Activated CD4-positive, alpha-beta T cell treated with anti-CD3 and anti-CD28 coated beads, Interleukin-10, Interleukin-2, amounts not matched to agents 100 ng/mL and 50 ng/mL, durations not matched to agents 16 hours and 8 hours (primary cell): ENCODE measurements around the gene WASHC2C.
"Not testable (repeated sequence)": the region's sequence is repeated elsewhere in the genome, so short reads cannot be mapped to it uniquely, and the experiment has no call there.

Source experiments
- DNase-seq: peaks from one replicate; pipeline ENCODE4 v3.0.0-alpha.2; 2020

WASHC2C gene, protein sequence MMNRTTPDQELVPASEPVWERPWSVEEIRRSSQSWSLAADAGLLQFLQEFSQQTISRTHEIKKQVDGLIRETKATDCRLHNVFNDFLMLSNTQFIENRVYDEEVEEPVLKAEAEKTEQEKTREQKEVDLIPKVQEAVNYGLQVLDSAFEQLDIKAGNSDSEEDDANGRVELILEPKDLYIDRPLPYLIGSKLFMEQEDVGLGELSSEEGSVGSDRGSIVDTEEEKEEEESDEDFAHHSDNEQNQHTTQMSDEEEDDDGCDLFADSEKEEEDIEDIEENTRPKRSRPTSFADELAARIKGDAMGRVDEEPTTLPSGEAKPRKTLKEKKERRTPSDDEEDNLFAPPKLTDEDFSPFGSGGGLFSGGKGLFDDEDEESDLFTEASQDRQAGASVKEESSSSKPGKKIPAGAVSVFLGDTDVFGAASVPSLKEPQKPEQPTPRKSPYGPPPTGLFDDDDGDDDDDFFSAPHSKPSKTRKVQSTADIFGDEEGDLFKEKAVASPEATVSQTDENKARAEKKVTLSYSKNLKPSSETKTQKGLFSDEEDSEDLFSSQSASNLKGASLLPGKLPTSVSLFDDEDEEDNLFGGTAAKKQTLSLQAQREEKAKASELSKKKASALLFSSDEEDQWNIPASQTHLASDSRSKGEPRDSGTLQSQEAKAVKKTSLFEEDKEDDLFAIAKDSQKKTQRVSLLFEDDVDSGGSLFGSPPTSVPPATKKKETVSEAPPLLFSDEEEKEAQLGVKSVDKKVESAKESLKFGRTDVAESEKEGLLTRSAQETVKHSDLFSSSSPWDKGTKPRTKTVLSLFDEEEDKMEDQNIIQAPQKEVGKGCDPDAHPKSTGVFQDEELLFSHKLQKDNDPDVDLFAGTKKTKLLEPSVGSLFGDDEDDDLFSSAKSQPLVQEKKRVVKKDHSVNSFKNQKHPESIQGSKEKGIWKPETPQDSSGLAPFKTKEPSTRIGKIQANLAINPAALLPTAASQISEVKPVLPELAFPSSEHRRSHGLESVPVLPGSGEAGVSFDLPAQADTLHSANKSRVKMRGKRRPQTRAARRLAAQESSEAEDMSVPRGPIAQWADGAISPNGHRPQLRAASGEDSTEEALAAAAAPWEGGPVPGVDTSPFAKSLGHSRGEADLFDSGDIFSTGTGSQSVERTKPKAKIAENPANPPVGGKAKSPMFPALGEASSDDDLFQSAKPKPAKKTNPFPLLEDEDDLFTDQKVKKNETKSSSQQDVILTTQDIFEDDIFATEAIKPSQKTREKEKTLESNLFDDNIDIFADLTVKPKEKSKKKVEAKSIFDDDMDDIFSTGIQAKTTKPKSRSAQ (N-terminal part only)

DNA sequence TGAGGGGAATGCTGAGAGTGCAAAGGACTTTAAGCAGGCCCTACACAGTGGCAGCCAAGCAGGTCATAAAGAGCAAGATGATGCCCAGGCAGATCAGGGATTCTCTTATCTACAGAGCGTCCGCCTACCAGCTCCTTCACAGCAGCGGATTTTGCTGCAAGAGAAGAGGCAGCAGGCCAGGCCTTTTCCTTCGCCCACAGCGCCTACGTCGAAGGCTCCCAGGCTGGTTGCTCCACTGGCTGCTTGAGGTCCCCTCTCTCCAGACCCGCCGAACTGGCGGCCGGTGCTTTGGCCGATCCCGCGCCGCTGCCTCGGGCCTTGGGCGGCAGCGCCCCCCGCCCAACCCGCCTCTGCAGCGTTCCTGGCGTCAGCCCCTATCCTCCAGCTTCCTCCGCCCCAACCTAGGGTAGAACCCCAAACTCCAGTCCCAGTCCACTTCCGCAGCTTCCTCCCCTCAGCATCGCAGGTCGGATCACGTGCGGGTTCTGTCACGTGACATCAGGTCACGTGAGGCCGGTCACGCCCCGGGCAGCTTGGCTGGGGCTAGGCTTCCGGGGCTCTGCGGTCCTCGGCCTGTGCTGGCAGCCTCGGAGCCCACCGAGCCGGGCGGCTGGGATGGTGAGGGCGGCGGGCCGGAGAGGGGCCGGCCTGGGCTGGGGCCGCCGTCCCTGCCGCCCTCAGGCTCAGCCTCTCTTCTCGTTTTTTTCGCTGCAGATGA lies at the start of gene WASHC2C:
TSS of gene WASHC2C (plus strand) at position 564 of the 718 bp plus-strand sequence. CDS start at position 616, 52 bp downstream.
- DNase-seq: peak; percentile 93

DNA sequence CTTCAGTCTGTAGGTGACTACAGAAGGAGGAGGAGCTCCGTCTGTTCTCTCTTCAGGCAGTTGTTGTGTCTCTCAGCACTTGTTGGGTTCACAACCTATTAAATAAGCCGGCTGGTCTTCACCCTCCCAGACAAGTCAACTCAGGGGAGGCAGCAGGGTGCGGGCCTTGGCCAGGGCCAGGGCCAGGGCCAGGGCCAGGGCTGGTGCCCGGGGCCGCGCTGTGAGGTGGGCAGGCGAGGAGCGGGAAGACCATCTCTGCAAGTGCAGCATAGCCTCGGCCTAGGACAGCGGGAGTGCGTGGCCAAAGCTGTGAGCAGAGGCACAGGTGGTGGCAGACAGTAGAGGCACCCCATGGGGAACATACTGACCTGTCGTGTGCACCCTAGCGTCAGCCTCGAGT lies 48.6 kb upstream of the WASHC2C start:
- DNase-seq: not testable (repeated sequence)

DNA sequence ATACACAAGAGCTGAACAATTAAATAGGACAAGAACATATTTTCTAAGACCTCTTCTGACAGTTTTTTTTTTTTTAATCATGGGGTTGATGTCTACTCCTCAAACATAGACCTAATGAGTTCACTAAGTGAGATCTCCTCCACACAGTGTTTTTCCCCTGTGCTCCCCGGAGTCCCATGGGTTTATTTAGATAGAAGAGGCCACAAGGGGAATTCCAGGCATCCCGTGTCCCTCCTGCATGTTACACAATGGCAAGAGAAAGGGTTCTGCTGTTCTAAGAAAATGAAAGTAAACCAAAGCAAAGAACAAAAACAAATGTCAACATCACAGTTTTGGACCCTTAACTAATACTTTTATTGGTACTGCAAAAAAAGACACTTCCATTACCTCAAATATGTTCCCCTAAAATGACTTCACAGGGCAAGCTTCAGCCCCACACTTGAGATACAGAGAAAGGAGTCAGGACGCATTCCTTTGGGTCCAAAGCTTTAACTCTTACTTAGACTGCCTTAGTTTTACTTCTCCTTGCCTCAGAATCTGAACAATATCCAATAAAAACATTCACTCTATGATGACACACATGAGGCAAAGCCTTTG lies 16.8 kb upstream of the WASHC2C start:
- DNase-seq: not testable (repeated sequence)

GRCh38 chr10:45711223-45711622 lies 15.8 kb upstream of the WASHC2C start:
- not testable (repeated sequence) for DNase-seq

GRCh38 chr10:45717053-45717452 lies 10.0 kb upstream of the WASHC2C start:
- not testable (repeated sequence) for DNase-seq

DNA sequence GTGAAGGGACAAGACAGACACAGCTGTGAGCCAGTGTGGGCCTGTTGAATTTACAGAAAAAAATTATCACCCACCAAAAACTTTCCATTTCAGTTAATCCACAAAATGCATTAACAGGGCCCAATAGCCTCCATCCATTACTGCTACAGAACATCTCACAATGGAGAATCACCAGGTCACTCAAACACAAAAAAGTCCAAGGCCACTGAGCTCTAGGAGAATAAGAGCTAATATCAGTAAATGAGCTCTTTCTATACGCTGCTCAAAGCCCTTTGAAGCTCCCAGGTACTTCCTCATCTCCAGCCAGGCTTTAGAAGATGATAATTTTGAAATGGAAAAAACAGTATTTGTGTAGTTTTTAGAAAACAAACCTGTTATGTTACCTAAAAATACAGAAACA lies 9.4 kb upstream of the WASHC2C start:
- DNase-seq: not testable (repeated sequence)

DNA sequence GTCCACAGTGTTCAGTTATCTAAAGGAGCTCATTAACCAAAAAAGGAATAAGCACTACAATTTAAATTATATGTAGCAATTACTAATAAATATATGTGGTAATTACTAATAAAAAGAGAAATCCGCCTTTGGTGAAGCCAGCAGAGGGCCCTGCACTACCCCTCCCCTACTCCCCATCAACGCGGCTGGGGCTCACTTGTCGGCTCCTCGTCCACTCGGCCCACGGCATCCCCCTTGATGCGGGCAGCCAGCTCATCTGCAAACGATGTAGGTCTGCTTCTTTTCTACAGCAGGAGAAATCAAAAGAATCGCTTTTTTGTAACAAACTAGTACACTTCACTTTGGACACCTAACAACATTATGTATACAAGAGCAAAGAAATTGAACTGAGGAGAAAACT lies 5.6 kb upstream of the WASHC2C start:
- not testable (repeated sequence) for DNase-seq

DNA sequence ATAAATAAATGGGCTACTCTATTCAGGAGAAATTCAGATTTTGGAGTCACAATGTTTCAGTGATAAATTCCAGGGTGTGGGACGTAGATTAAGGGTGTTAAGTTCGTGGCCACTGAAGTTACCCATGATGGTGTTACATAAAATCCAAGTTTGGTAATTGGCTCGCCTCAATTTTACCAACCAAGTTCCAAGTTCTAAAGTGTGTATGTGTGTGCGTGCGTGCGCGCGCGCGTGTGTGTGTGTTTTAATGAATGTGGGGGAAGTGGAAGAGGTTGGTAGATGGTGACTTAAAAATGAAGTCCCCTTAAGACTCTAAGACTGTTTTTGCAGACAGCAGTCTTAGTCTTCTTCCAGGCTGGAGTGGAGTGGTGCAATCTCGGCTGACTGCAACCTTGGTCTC lies 3.2 kb upstream of the WASHC2C start:
- DNase-seq: not testable (repeated sequence)

- DNase-seq: not testable (repeated sequence)
These were observed 427 bp downstream of the WASHC2C start for GRCh38 chr10:45727421-45727965.

DNA sequence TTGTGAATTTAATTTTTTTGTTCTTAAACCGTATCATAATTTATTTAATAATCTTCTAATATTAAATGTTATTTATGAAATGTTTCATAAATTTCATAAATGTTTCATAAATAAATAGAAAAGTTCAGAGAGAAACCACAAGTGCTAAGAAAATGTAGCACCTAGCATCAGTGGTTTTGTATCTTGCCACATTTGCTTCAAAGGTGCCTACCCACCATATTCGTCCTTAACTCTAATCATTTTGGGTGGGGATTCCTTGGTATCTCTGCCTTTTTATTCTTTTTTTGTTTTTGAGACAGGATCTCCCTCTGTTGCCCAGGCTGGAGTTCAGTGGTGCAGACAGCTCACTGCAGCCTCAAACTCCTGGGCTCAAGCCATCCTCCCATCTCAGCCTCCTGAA lies 7.4 kb downstream of the WASHC2C start:
- DNase-seq: not testable (repeated sequence)

DNA sequence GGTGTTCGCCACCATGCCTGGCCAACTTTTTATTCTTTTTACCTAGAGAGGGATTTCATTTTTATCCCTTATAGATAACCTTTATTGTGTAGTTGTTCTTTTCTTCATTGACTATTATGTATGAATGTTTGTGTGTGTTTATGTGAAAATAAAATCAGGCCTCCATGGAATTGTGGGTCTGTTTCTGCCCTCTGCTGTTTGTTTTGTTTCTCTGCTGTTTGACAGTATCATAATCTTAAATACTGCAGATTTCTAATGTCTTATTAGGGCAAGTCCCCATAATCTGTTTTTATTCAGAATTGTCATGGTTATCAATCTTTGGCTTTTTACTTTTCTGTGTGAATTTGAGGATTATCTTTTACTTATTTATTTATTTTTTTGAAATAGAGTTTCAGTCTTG lies 7.8 kb downstream of the WASHC2C start:
- not testable (repeated sequence) for DNase-seq

GRCh38 chr10:45741559-45741958 lies 14.5 kb downstream of the WASHC2C start:
- DNase-seq: not testable (repeated sequence)

DNA sequence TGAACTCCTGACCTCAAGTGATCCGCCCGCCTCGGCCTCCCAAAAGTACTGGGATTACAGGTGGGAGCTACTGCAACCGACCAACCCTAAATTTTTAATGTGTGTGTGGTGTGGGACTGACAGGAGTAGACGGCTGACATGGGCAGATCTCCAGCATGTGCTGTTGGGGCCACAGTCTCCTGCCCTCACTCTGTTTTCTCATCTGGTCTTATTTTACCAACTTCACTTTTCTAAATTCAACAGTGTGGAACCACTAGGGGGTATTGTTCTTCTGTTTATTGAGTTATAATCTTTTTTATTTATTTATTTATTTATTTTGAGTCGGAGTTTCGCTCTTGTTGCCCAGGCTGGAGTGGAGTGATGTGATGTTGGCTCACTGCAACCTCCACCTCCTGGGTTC lies 14.9 kb downstream of the WASHC2C start:
- DNase-seq: not testable (repeated sequence)

DNA sequence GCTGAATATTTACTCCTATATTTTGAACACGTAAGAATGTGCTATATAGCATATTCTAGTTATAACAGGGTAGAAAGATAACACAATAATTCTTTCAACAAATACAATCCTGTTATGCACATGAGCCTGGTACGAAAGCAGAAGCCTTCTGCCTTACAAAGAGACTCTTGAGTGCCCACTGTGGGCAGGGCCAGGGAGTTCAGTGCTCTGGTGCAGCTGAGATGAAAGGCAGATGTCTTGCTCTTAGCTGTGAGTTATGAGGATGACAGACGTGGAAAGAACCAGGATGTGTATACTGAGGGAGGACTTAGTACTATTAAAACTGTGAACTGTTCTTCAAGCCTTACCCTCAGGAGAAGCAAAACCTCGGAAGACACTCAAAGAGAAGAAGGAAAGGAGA lies 24.1 kb downstream of the WASHC2C start:
- DNase-seq: not testable (repeated sequence)

GRCh38 chr10:45752210-45752609 lies 25.1 kb downstream of the WASHC2C start:
- not testable (repeated sequence) for DNase-seq

DNA sequence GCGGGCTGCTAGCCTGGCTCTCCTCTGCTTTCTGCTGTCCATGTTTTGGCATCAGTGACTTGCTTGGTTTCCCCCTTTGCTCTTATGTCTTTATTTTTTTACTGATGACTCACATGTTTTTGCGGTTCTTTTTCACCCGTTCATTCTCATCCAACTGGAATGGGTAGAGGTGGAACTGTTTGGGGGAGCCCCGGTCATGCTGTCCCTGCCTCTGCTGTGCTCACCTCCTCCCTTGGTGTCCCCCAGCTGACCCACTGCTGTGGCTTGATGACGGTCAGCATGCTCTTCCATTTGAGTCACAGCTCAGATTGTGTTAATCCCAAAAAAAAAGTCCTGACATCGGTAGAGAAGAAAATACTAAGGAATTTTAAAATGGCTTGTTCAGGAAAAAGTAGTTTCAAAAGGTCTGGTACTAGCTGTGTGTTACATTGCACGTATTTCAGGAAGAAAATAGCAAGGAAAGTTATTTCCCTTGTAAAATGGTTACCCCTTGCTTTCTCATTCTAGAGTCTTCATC lies 27.0 kb downstream of the WASHC2C start:
- DNase-seq: not testable (repeated sequence)

- DNase-seq: not testable (repeated sequence)
These were observed 28.0 kb downstream of the WASHC2C start for GRCh38 chr10:45755083-45755482.

DNA sequence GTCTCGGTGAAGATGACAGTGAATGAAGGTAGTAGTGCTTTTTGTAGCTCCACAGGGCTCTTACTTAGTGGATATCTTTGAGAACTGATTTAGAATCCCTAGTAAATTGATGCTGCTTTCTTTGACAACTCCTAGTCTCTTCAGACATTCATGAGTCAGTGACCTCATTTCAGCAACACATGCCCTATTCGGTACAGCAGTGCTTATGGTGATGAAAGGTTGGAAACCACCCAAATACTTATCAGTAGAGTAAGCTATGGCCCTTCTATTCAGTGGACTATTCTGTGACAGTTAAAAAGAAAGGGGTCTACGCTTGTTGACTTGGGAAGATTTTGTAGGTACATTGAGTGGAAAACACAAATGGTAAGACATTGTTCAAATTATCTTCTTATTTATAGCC lies 29.0 kb downstream of the WASHC2C start:
- DNase-seq: not testable (repeated sequence)

- not testable (repeated sequence) for DNase-seq
These were observed 30.8 kb downstream of the WASHC2C start for GRCh38 chr10:45757661-45758396.

DNA sequence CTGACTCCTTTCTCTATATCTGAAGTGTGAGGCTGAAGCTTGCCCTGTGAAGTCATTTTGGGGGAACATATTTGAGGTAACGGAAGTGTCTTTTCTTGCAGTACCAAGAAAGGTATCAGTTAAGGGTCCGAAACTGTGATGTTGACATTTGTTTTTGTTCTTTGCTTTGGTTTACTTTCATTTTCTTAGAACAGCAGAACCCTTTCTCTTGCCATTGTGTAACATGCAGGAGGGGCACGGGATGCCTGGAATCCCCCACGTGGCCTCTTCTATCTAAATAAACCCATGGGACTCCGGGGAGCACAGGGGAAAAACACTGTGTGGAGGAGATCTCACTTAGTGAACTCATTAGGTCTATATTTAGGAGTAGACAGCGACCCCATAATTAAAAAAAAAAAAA lies 34.6 kb downstream of the WASHC2C start:
- not testable (repeated sequence) for DNase-seq
